Activated CD4-positive, alpha-beta memory T cell treated with anti-CD3 and anti-CD28 coated beads for 36 hours (primary cell): ENCODE results near the gene CCDC3. TPM values are rescaled to one million over a fixed set of nuclear protein-coding genes. Genes with fewer than 3 reads are reported as not detected.
A peak's percentile ranks its signal among the peaks of the same experiment; 100 is the strongest.
"Not testable (repeated sequence)": the region's sequence is repeated elsewhere in the genome, so short reads cannot be mapped to it uniquely, and the experiment has no call there.

Experiments
- CTCF ChIA-PET: fragments of 350-600 bp; sonication (Branson Sonifier 250); formaldehyde crosslinking; loops from one replicate; lab custom pipeline; 2021; ENCODE audit warnings: antibody characterized with exemption, inconsistent platforms; lab: Charles Lee
- POLR2A ChIA-PET: fragments of 350-600 bp; sonication (Branson Sonifier 250); formaldehyde crosslinking; loops from one replicate; lab custom pipeline; 2021; ENCODE audit warnings: antibody characterized with exemption; lab: Charles Lee
- DNase-seq: peaks from one replicate; pipeline ENCODE4 v3.0.0-alpha.2; 2020
- H3K27ac Mint-ChIP-seq: one replicate; pipeline ENCODE4 v1.8.0; 2021; ENCODE audit warnings: mixed read lengths
- H3K27me3 Mint-ChIP-seq: one replicate; pipeline ENCODE4 v1.8.0; 2021; ENCODE audit warnings: mixed read lengths
- H3K36me3 Mint-ChIP-seq: one replicate; pipeline ENCODE4 v1.8.0; 2021; ENCODE audit warnings: mixed read lengths
- H3K4me1 Mint-ChIP-seq: one replicate; pipeline ENCODE4 v1.8.0; 2021; ENCODE audit warnings: low read depth, mixed read lengths
- H3K4me3 Mint-ChIP-seq: one replicate; pipeline ENCODE4 v1.8.0; 2021; ENCODE audit warnings: mild to moderate bottlenecking, mixed read lengths
- H3K9me3 Mint-ChIP-seq: one replicate; pipeline ENCODE4 v1.8.0; 2021; ENCODE audit warnings: mixed read lengths
- intact Hi-C: fragments of 100-400 bp; cut with micrococcal nuclease; formaldehyde crosslinking; loops from one replicate; pipeline ENCODE4 v1.15.1; 2023
- total RNA-seq, 2 experiments: library from RNA; stranded (reverse); gene quantifications; one replicate each; pipeline ENCODE4 v1.2.3, GENCODE V29; 2021

CCDC3 gene
- total RNA-seq, 2 experiments from 2014 or later = 0.34 to 0.45 TPM

DNA sequence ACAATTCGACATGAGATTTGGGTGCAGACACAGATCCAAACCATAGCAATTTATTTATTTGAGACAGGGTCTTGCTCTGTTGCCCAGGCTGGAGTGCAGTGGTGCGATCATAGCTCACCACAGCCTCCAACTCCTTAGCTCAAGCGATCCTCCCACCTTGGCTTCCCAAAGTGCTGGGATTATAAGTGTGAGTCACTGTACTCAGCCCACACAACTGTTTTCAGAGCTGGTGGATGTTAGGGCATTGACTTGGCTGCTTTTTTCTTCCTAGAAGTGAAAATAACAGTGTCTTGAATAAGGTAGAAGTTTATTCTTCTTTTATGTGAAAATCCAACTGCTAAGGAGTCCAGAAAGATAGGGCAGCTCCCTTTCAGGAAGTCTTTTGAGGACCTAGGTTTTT is 132.1 kb downstream of the CCDC3 start:
- Mint-ChIP-seq H3K4me3 (no peak overlapping the region), H3K9me3 (no peaks in the 10 kb centered on the region), H3K27ac (no peak overlapping the region), H3K27me3 (peaks cover 4% of the 10 kb centered on the region), H3K4me1 (no peaks in the 10 kb centered on the region), H3K36me3 (no peaks in the 10 kb centered on the region)
- POLR2A ChIA-PET = no interaction called here
- CTCF ChIA-PET = no interaction called here
- DNase-seq = no peak
- intact Hi-C loops = no loop called here

DNA sequence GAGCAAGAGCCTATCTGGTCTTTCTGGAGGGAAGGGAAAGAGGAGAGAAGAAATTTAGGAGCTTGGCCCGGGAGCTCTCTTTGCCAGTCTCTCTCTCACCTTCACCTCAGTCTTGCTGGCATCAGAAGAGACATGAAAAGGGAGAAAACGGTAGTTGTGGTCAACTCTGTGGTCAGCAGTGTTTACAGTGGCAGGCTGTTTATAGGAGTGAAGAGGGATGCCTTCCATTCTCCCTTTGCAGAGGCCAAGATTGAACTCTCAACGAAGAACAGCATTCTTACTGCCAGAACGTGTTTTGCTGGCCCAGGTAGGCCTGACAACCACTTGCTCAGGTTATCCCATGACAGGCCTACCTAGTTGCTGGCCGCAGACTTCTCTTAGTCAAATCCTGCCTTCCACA is 133.3 kb downstream of the CCDC3 start:
- Mint-ChIP-seq H3K27ac (no peak overlapping the region), H3K4me1 (no peaks in the 10 kb centered on the region), H3K4me3 (no peak overlapping the region), H3K27me3 (peaks cover 2% of the 10 kb centered on the region), H3K9me3 (no peaks in the 10 kb centered on the region), H3K36me3 (no peaks in the 10 kb centered on the region)
- no peak for DNase-seq
- ChIA-PET POLR2A (no interaction called here), CTCF (interaction anchor here (0.9 kb wide), 1 partner anchor 654 kb away, joined by 3 read pairs; no protein-coding TSS in a partner anchor)
- intact Hi-C loops = no loop called here

DNA sequence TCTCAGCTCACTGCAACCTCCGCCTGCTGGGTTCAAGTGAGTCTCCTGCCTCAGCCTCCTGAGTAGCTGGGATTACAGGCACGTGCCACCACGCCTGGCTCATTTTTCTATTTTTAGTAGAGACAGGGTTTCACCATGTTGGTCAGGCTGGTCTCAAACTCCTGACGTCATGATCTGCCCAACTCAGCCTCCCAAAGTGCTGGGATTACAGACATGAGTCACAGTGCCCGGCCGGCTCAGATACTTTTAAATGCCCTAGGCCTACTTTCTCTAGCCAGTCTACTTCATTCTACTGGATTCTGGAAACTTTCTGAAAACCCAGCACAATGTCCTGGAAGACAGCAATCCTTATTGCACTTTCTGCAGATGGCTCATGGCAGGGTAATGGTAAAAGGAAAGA is 136.0 kb downstream of the CCDC3 start:
- POLR2A ChIA-PET, H3K9me3 Mint-ChIP-seq, H3K27me3 Mint-ChIP-seq, DNase-seq, H3K4me1 Mint-ChIP-seq, H3K4me3 Mint-ChIP-seq, CTCF ChIA-PET, H3K27ac Mint-ChIP-seq, H3K36me3 Mint-ChIP-seq, intact Hi-C loops: not testable (repeated sequence)

DNA sequence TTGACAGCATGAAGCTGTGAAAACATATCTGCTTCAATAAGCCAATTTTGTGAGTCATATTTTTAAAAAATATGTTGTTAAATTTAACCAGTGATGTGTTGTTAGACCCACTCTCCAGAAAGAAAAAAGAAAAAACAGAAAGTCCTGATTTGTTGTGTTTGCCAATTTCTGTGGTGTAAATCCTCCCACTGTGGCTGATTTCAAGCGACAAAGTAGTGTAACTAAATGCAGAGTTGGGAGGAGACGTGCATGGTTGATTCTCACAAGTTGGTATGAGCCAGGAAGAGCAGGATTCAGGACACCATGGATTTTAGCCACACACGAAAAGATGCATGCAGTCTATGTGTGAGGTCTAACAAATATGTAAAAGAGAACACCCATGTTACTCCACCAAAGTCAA is 139.1 kb downstream of the CCDC3 start:
- H3K27ac Mint-ChIP-seq = no peak overlapping the region
- H3K9me3 Mint-ChIP-seq = peaks cover 5% of the 10 kb centered on the region
- intact Hi-C loops = no loop called here
- H3K4me3 Mint-ChIP-seq = no peak overlapping the region
- no peak for DNase-seq
- ChIA-PET CTCF (interaction anchor here (0.8 kb wide), 1 partner anchor 23 kb away, joined by 3 read pairs; no protein-coding TSS in a partner anchor), POLR2A (no interaction called here)
- no peaks in the 10 kb centered on the region for H3K4me1 Mint-ChIP-seq
- H3K36me3 Mint-ChIP-seq = no peaks in the 10 kb centered on the region
- peaks cover 6% of the 10 kb centered on the region for H3K27me3 Mint-ChIP-seq

DNA sequence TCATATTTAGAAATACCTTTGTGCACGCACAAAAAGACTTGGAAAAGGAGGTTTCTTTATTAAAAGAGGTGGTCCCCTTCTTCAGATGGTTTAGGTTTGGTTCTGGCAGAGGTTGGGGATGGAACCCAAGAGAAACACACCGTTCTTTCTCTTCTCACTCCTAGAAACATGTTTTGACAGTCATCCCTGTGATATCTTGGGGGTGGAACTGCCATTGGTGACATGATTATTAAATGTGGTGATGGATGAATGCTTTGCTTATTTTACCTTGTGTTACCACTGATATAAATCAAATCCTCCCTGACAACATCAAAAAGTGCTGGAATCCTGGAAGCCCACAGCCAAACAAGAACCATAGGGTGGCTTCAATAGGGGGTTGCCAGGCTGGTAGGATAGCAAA is 146.5 kb downstream of the CCDC3 start:
- POLR2A ChIA-PET = no interaction called here
- intact Hi-C loops = no loop called here

DNA sequence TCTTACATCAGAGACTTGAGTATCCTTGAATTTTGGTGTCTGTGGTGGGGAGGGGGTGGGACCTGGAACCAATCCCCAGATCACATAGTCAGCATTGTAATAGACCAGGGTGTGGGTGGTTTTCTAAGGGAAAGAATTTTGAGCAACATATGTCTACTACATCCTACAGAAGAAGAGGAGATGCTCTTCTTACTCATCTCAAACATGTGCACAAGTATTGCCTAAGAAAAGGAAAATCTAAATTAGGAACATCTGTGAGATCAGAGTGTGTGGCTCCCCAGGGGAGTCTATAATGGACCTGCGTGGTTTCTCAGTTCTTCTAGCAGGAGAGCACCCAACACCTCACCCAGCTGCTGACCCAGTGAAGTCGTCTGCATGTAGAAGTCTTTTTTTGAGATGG is 148.8 kb downstream of the CCDC3 start:
- POLR2A ChIA-PET = no interaction called here
- Mint-ChIP-seq H3K27me3 (peaks cover 24% of the 10 kb centered on the region), H3K36me3 (no peaks in the 10 kb centered on the region), H3K4me3 (no peak overlapping the region), H3K27ac (no peak overlapping the region), H3K4me1 (no peaks in the 10 kb centered on the region), H3K9me3 (no peaks in the 10 kb centered on the region)
- CTCF ChIA-PET = no interaction called here
- no peak for DNase-seq
- intact Hi-C loops = no loop called here

More for the DNA sequence above, 146.5 kb downstream of the CCDC3 start:
- no peak overlapping the region for H3K27ac Mint-ChIP-seq
- no peaks in the 10 kb centered on the region for H3K36me3 Mint-ChIP-seq
- DNase-seq = no peak
- CTCF ChIA-PET = no interaction called here
- no peaks in the 10 kb centered on the region for H3K9me3 Mint-ChIP-seq
- H3K27me3 Mint-ChIP-seq = peaks cover 15% of the 10 kb centered on the region
- no peaks in the 10 kb centered on the region for H3K4me1 Mint-ChIP-seq
- H3K4me3 Mint-ChIP-seq = no peak overlapping the region

DNA sequence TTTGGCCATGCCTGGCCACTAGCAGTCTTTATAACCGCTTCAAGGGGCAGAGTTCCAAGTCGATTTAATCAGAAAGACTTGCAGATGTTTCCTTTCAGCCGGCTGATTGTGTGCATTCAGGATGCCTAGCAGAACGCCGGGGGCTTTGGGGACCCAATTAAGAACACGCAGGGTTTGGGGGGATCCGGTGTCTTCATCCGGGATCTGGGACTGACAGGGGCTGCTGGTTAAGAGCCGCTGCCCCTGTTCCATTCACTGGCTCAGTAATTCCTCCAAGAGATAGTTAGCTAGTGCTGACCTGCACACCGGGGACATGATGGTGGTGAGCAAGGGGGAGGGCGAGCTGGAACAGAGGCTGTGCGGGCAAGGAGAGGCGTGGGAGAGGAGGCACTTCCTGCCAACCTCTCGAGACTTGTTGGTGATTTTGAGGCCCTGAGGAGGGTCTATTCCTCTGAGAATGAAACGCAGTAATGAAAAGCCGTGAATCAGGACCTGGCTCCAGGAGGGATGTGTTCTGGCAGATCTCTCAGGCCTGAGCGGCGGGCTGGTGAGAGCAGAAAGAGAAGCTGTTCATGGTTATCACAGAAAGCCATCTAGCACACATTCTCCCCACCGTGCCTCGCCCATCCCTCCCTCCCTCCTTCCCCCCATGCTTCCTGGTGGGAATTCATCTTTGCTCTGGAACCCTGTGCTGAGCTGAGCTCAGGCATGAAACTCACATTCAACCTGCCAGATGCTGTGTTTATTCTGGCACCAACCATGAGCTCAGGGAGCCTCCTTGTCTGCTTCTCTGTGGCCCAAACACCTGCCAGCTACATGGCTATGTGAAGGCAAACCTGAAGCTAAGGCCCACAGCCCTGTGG is 152.0 kb downstream of the CCDC3 start:
- intact Hi-C loops = no loop called here
- no peaks in the 10 kb centered on the region for H3K4me1 Mint-ChIP-seq
- H3K36me3 Mint-ChIP-seq = no peaks in the 10 kb centered on the region
- no peak overlapping the region for H3K27ac Mint-ChIP-seq
- H3K27me3 Mint-ChIP-seq = peaks cover 31% of the 10 kb centered on the region
- no peaks in the 10 kb centered on the region for H3K9me3 Mint-ChIP-seq
- POLR2A ChIA-PET = no interaction called here
- peak; percentile 16 for DNase-seq
- H3K4me3 Mint-ChIP-seq = no peak overlapping the region
- CTCF ChIA-PET = interaction anchor here (0.6 to 1.1 kb wide), 2 partner anchors 67 to 139 kb away, joined by 3 read pairs; no protein-coding TSS in a partner anchor

DNA sequence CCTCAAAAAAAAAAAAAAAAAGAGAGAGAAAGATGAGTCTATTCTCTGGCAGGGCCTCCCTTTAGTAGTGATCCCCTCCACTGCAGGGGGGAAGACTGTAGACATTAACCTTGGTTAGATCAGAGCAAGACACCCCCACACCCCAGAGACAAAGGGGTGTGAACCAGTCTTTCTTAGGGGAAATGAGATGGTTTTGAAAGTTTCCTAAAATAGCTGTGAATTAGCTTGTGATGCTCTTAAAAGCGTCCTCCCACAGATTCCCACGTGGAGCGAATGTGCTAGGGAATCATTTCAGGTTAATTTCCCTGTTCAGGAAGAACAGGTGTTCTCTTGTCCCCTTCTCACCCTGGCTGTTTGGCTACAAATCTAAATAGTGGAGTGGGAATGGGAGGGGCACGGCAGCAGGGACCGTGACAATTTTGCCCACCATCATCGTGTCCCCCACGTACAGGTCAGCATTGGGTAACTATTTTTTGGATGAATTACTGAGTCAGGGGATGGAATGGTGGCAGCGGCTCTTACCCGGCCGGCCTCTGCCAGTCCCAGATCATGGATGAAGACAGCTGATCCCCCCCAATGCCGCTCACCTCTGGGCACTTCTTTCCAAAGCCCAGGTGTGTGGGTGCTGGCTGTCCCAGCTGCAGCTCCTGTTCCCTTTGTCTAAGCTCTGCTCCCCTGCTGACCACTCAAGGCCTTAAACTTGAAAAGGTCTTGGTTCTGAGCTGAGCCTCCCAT is 152.9 kb downstream of the CCDC3 start:
- CTCF ChIA-PET = interaction anchor here (0.8 to 1.8 kb wide), 3 partner anchors 9 to 141 kb away, joined by 3 to 7 read pairs (median 3); no protein-coding TSS in a partner anchor
- POLR2A ChIA-PET = no interaction called here
- no peaks in the 10 kb centered on the region for H3K36me3 Mint-ChIP-seq
- peaks cover 28% of the 10 kb centered on the region for H3K27me3 Mint-ChIP-seq
- DNase-seq = no peak
- H3K27ac Mint-ChIP-seq = no peak overlapping the region
- H3K9me3 Mint-ChIP-seq = no peaks in the 10 kb centered on the region
- H3K4me1 Mint-ChIP-seq = no peaks in the 10 kb centered on the region
- intact Hi-C loops = no loop called here
- no peak overlapping the region for H3K4me3 Mint-ChIP-seq

DNA sequence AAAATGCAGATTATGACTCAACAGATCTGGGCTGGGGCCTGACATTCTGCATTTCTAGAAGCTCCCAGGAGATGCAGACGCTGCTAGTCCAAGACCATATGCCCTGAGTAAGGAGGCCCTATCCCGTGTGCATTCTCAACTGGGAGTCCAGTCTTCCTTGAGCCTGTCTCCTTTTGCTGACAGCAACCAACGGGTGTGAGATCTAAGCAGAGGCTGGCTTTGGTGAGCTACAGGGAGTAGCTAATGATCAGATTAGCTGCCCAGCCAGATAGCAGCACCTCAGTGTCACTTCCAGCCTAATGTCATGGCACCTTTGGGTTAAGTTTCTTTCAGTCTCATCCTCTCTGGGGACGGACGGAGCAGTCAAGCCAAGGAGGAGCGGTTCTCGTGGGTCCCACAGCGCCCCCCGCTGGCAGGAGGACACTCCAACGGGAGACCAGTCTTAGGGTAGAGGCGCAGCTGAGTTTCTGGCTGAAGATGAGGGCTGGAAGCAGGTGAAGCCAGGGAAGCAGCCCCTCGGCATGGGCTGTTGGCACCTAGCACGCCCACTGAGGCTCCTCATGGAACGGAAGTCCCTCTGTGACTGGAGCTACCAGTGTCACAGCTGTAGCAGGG is 154.0 kb downstream of the CCDC3 start:
- ChIA-PET POLR2A (no interaction called here), CTCF (interaction anchor here (0.7 to 1.8 kb wide), 7 partner anchors 9 to 250 kb away, joined by 3 to 7 read pairs (median 3); no protein-coding TSS in a partner anchor)
- Mint-ChIP-seq H3K9me3 (no peaks in the 10 kb centered on the region), H3K27me3 (peaks cover 24% of the 10 kb centered on the region), H3K36me3 (no peaks in the 10 kb centered on the region), H3K4me3 (no peak overlapping the region), H3K4me1 (no peaks in the 10 kb centered on the region), H3K27ac (no peak overlapping the region)
- DNase-seq = peak; percentile 59
- intact Hi-C loops = no loop called here

DNA sequence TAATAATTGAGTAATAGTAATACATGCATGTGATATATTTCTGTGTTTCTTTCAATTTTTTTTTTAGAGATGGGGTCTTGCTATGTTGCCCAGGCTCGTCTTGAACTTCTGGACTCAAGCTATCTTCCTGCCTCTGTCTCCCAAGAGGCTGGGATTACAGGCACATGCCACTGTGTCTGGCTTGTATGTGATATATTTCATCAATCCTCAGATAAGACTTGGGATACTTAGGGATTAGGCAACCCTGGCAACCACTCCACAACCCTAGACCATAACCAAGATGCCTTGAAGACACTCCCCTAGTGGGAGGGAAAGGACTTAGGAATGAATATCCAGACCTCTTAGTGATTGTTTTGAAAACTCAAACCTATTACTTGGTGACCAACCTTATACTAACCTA is 154.8 kb downstream of the CCDC3 start:
- ChIA-PET POLR2A (no interaction called here), CTCF (interaction anchor here (0.7 to 1.8 kb wide), 4 partner anchors 9 to 139 kb away, joined by 3 to 7 read pairs (median 4); no protein-coding TSS in a partner anchor)
- no peak overlapping the region for H3K4me3 Mint-ChIP-seq
- DNase-seq = no peak
- peaks cover 24% of the 10 kb centered on the region for H3K27me3 Mint-ChIP-seq
- intact Hi-C loops = no loop called here
- H3K36me3 Mint-ChIP-seq = no peaks in the 10 kb centered on the region
- H3K27ac Mint-ChIP-seq = no peak overlapping the region
- H3K9me3 Mint-ChIP-seq = no peaks in the 10 kb centered on the region
- no peaks in the 10 kb centered on the region for H3K4me1 Mint-ChIP-seq
